ENCODE measurements around the gene PLCD3.

DNA sequence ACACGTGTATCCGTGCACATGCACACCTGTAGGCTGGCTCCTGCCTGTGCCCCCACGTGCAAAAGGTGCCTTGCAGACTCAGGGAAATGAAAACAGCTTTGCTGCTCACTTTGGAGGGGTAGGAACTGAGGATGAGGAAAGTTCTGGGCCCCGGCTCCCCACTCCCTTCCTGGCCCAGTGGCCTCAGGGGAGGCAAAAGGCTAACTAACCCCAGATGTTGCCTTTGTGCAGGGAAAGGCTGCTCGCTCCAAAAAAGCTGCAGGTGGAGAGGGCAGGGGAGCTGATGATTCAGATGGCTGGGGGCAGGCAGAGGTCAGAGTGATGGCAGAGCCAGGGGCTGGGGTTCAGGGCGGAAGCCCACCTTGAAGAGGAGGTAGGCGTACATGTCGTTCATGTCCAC, 12.4 kb downstream of the PLCD3 start:
- TF ChIP-seq TAF1 (IDR thresholded peaks at IDR 0.05; ENCODE audit: borderline replicate concordance, insufficient read depth, low read length), result no peak
- no peak for TF ChIP-seq POLR2AphosphoS5 (IDR thresholded peaks at IDR 0.05; ENCODE audit: low read depth, low read length)
- TF ChIP-seq SIN3A (IDR thresholded peaks at IDR 0.05; ENCODE audit: borderline replicate concordance, insufficient read depth, low read length), result no peak
- TF ChIP-seq, protein P1, sequence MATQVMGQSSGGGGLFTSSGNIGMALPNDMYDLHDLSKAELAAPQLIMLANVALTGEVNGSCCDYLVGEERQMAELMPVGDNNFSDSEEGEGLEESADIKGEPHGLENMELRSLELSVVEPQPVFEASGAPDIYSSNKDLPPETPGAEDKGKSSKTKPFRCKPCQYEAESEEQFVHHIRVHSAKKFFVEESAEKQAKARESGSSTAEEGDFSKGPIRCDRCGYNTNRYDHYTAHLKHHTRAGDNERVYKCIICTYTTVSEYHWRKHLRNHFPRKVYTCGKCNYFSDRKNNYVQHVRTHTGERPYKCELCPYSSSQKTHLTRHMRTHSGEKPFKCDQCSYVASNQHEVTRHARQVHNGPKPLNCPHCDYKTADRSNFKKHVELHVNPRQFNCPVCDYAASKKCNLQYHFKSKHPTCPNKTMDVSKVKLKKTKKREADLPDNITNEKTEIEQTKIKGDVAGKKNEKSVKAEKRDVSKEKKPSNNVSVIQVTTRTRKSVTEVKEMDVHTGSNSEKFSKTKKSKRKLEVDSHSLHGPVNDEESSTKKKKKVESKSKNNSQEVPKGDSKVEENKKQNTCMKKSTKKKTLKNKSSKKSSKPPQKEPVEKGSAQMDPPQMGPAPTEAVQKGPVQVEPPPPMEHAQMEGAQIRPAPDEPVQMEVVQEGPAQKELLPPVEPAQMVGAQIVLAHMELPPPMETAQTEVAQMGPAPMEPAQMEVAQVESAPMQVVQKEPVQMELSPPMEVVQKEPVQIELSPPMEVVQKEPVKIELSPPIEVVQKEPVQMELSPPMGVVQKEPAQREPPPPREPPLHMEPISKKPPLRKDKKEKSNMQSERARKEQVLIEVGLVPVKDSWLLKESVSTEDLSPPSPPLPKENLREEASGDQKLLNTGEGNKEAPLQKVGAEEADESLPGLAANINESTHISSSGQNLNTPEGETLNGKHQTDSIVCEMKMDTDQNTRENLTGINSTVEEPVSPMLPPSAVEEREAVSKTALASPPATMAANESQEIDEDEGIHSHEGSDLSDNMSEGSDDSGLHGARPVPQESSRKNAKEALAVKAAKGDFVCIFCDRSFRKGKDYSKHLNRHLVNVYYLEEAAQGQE (IDR thresholded peaks at IDR 0.05; ENCODE audit: insufficient read depth in 1 of 2, low read depth in 2 of 2, low read length in 2 of 2), result no peak

Data from PFSK-1 (cell line).